ENCODE measurements around the gene EIF3I. TPM values are rescaled to one million over a fixed set of nuclear protein-coding genes. Genes with fewer than 3 reads are reported as not detected.
A peak's percentile ranks its signal among the peaks of the same experiment; 100 is the strongest.

EIF3I gene
- total and polyA plus RNA-seq, 10 of the 15 experiments (the other 5 are each of a cell fraction or from before 2014, with no cell fraction given): 208 to 606 (median 352) TPM

DNA sequence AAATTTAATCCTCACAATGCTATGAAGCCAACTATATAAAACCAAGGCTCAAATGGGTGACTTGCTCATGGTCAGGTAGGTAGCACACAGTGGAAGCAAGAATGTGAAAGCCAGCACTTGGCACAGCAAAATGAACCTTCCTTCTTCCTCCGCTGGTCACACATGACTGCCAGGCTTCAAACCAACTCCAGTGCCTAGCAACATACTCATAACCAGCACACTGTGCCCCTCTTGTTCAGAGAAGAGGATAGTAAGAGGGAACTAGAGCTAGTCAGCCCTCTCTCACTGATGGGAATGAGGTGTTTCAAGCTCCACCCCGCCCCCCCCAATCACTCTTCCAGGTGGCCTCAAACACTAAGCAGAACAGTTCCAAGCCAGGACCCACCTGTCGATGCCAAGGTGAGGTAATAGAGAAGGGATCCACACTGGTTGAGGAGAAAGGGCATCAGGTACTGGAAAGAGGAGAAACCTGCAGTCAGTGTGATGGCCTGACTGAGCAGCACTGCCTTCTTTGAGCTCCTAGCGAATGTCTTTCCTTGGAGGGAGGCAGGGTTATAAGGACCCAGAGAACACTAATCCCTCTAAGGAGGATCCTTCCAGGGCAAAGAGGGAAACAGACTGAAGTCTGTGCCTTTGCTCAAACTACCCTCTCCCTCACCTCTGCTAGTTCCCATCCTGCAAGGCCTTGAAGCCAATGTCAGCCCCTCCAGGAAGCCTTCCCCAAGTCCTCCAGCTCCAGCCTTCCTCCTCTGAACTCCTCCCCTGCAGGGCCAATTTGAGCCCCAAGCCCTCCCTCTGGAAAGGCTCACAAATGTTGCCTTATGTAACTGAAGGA is 1.2 kb upstream of the EIF3I start:
- RAD21 ChIA-PET (ENCODE audit: unreplicated experiment): interaction anchor here (0.7 to 2.0 kb wide), 9 partner anchors 9 to 115 kb away, joined by 3 to 10 read pairs (median 4); partner anchors contain the start of genes CCDC28B and MARCKSL1
- ATAC-seq: peak; percentile 78
- peaks cover 0 to 12% of the 10 kb centered on the region in 2 experiments for H3K36me3 ChIP-seq (ENCODE audit: control insufficient read depth in 2 of 2, insufficient read depth in 2 of 2, low read length in 1 of 2)
- peak; percentile 35 for DNase-seq (ENCODE audit: low read depth, low spot score)
- no peak for FAIRE-seq
- H3K4me3 ChIP-seq: peak overlapping the region; percentile 89
- intact Hi-C loops (cut with micrococcal nuclease; ENCODE audit: unreplicated experiment) (no loop called here), in situ Hi-C loops (cut with MboI) (no loop called here)
- peak overlapping the region; percentile 92 for H3K4me2 ChIP-seq (ENCODE audit: control insufficient read depth, insufficient read depth)
- POLR2A ChIA-PET: interaction anchor here (0.6 to 1.3 kb wide), 5 partner anchors 19 to 101 kb away, joined by 3 to 5 read pairs (median 4); partner anchors contain the start of gene LCK
- peaks cover 29% of the 10 kb centered on the region for H3K79me2 ChIP-seq (ENCODE audit: control insufficient read depth, insufficient read depth, low read length)
- TF ChIP-seq BACH1 (IDR thresholded peaks at IDR 0.05; ENCODE audit: borderline replicate concordance) (no peak), PAX5 (IDR thresholded peaks at IDR 0.05; ENCODE audit: borderline replicate concordance, low read depth, low read length) (peak; percentile 56; the same call in 1 of the 2 replicates)
- CTCF ChIA-PET: interaction anchor here (0.7 to 6.0 kb wide), 8 partner anchors 13 to 192 kb away, joined by 3 to 46 read pairs (median 4); partner anchors contain the start of genes FAM167B and HDAC1
- H3K27me3 ChIP-seq (replicated peaks in 1 of 2; ENCODE audit: control insufficient read depth in 2 of 2, insufficient read depth in 2 of 2, low read length in 1 of 2): no peaks in the 10 kb centered on the region
- peak overlapping the region; percentile 99 for H3K9ac ChIP-seq (ENCODE audit: control insufficient read depth, insufficient read depth, low read length)
- SMC1A ChIA-PET (ENCODE audit: uncharacterized antibody, unreplicated experiment): interaction anchor here (0.6 to 2.0 kb wide), 12 partner anchors 17 to 174 kb away, joined by 3 to 11 read pairs (median 3); partner anchors contain the start of genes BSDC1, CCDC28B, FAM167B and HDAC1
- H3K4me1 ChIP-seq (ENCODE audit: control insufficient read depth, insufficient read depth, low read length): peaks cover 12% of the 10 kb centered on the region
- no peaks in the 10 kb centered on the region for H4K20me1 ChIP-seq (ENCODE audit: control insufficient read depth, insufficient read depth)
- no peaks in the 10 kb centered on the region for H3K9me3 ChIP-seq (replicated peaks; ENCODE audit: control insufficient read depth, insufficient read depth, low read length)
- H2AFZ ChIP-seq (ENCODE audit: control insufficient read depth, low read depth, low read length): no peak overlapping the region
- no TSS peak for BruUV-seq (replicated peaks)
- no peak overlapping the region for H3K27ac ChIP-seq (ENCODE audit: control insufficient read depth, insufficient read depth)
- whole genome bisulfite sequencing (ENCODE audit: insufficient coverage, insufficient replicate concordance, low lambda C conversion rate, missing lambda C conversion rate): 50% methylated on average over 4 of the region's 4 CpGs

- Histone ChIP-seq H3K4me1 (ENCODE audit: control insufficient read depth, insufficient read depth, low read length) (peaks cover 12% of the 10 kb centered on the region), H3K4me2 (ENCODE audit: control insufficient read depth, insufficient read depth) (peak overlapping the region; percentile 92), H3K36me3 (ENCODE audit: control insufficient read depth in 2 of 2, insufficient read depth in 2 of 2, low read length in 1 of 2) (peaks cover 2 to 16% of the 10 kb centered on the region in 2 experiments), H3K9me3 (replicated peaks; ENCODE audit: control insufficient read depth, insufficient read depth, low read length) (no peaks in the 10 kb centered on the region), H4K20me1 (ENCODE audit: control insufficient read depth, insufficient read depth) (no peaks in the 10 kb centered on the region), H3K4me3 (peak overlapping the region; percentile 89), H3K27me3 (replicated peaks in 1 of 2; ENCODE audit: control insufficient read depth in 2 of 2, insufficient read depth in 2 of 2, low read length in 1 of 2) (no peaks in the 10 kb centered on the region), H3K79me2 (ENCODE audit: control insufficient read depth, insufficient read depth, low read length) (peaks cover 29% of the 10 kb centered on the region), H3K9ac (ENCODE audit: control insufficient read depth, insufficient read depth, low read length) (peak overlapping the region; percentile 99), H2AFZ (ENCODE audit: control insufficient read depth, low read depth, low read length) (peak overlapping the region; percentile 89; the same call in 1 of the 2 replicates), H3K27ac (ENCODE audit: control insufficient read depth, insufficient read depth) (no peak overlapping the region; the same call in 1 of the 2 replicates)
- RAD21 ChIA-PET (ENCODE audit: unreplicated experiment): interaction anchor here (1.0 to 2.0 kb wide), 7 partner anchors 11 to 114 kb away, joined by 3 to 10 read pairs (median 4); partner anchors contain the start of genes CCDC28B, HDAC1, KPNA6 and MARCKSL1
- FAIRE-seq (no peak), DNase-seq (ENCODE audit: low read depth, low spot score) (no peak), ATAC-seq (no peak)
- WGBS (ENCODE audit: insufficient coverage, insufficient replicate concordance, low lambda C conversion rate, missing lambda C conversion rate): under 1% methylated on average over 13 of the region's 13 CpGs
- intact Hi-C loops (cut with micrococcal nuclease; ENCODE audit: unreplicated experiment): no loop called here
- in situ Hi-C loops (cut with MboI): no loop called here
- 0 out of 2 replicates have a peak, but pooled peaks have one; percentile 1 for TF ChIP-seq PAX5 (IDR thresholded peaks at IDR 0.05; ENCODE audit: borderline replicate concordance, low read depth, low read length)
- TF ChIP-seq, protein P1, sequence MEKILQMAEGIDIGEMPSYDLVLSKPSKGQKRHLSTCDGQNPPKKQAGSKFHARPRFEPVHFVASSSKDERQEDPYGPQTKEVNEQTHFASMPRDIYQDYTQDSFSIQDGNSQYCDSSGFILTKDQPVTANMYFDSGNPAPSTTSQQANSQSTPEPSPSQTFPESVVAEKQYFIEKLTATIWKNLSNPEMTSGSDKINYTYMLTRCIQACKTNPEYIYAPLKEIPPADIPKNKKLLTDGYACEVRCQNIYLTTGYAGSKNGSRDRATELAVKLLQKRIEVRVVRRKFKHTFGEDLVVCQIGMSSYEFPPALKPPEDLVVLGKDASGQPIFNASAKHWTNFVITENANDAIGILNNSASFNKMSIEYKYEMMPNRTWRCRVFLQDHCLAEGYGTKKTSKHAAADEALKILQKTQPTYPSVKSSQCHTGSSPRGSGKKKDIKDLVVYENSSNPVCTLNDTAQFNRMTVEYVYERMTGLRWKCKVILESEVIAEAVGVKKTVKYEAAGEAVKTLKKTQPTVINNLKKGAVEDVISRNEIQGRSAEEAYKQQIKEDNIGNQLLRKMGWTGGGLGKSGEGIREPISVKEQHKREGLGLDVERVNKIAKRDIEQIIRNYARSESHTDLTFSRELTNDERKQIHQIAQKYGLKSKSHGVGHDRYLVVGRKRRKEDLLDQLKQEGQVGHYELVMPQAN (conservative IDR thresholded peaks at IDR 0.05): no peak
- POLR2A ChIA-PET: interaction anchor here (1.0 to 1.3 kb wide), 3 partner anchors 19 to 114 kb away, joined by 3 to 4 read pairs (median 4); partner anchors contain the start of gene KPNA6
- CTCF ChIA-PET: interaction anchor here (0.8 to 6.0 kb wide), 7 partner anchors 14 to 192 kb away, joined by 3 to 46 read pairs (median 5); partner anchors contain the start of genes FAM167B and HDAC1
- no TSS peak for BruUV-seq (replicated peaks)
- SMC1A ChIA-PET (ENCODE audit: uncharacterized antibody, unreplicated experiment): interaction anchor here (1.0 to 2.0 kb wide), 5 partner anchors 20 to 95 kb away, joined by 3 to 11 read pairs (median 3); no protein-coding TSS in a partner anchor
These were observed 627 bp upstream of the EIF3I start for GRCh38 chr1:32221581-32221979.

All from GM12878 (cell line).